Adipocyte (in vitro differentiated cells): Measurements from ENCODE around the gene SDCBP2.

Source experiments
- DNase-seq: peaks from one replicate; pipeline ENCODE4 v3.0.0-alpha.2; 2015; ENCODE audit warnings: low read depth
- H3K27me3 ChIP-seq: replicated peaks from 2 replicates; pipeline ENCODE4 v1.7.0; 2013; ENCODE audit warnings: mild to moderate bottlenecking, low read length, moderate library complexity; ENCODE audit not compliant: control insufficient read depth, insufficient read depth
- H3K36me3 ChIP-seq: 2 replicates; pipeline ENCODE4 v1.7.0; 2013; ENCODE audit warnings: low read length, mild to moderate bottlenecking, moderate library complexity; ENCODE audit not compliant: control insufficient read depth, insufficient read depth, severe bottlenecking
- H3K4me1 ChIP-seq: 2 replicates; pipeline ENCODE4 v1.7.0; 2013; ENCODE audit warnings: mild to moderate bottlenecking, low read length, moderate library complexity; ENCODE audit not compliant: control insufficient read depth, insufficient read depth
- H3K4me3 ChIP-seq: 2 replicates; pipeline ENCODE4 v1.7.0; 2013; ENCODE audit warnings: mild to moderate bottlenecking, low read length, moderate library complexity
- H3K9ac ChIP-seq: 2 replicates; pipeline ENCODE4 v1.7.0; 2013; ENCODE audit warnings: mild to moderate bottlenecking, low read length, moderate library complexity
- H3K9me3 ChIP-seq: 2 replicates; pipeline ENCODE4 v1.7.0; 2013; ENCODE audit warnings: mild to moderate bottlenecking, low read length, moderate library complexity; ENCODE audit not compliant: control insufficient read depth

Gene SDCBP2

GRCh38 chr20:1371830-1372539 is 43.0 kb upstream of the SDCBP2 start:
- no peak overlapping the region for H3K4me3 ChIP-seq
- peaks cover 53% of the 10 kb centered on the region for H3K36me3 ChIP-seq
- DNase-seq: no peak
- no peaks in the 10 kb centered on the region for H3K27me3 ChIP-seq
- H3K4me1 ChIP-seq: peaks cover 69% of the 10 kb centered on the region
- no peak overlapping the region for H3K9ac ChIP-seq
- no peaks in the 10 kb centered on the region for H3K9me3 ChIP-seq

DNA sequence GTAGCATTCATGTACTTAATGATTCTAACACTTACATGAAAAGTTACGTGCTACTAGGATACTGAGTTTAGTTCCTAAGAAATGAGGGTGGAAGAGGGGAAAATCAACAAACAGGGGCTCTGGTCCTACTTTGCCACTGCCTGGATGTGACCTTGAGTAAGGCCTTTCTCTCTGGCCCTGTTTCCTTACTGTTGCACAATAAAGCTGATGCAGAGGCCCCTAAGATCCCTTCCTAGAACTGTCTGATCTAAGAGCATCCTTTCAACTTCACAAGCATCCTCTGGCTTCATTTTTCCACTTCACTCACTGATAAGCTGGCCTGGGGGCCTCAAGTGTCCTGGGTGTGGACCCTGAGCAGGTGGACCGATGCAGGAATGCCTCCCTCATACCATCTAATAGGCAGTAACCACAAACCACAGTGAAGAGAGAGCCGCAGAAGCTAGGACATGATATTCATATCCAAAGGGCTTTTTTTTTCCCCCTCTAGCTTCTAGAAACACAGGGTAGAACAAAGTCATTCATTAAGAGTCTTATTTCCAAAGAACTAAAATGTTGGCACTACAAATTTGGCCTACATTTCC is 42.4 kb upstream of the SDCBP2 start:
- peak overlapping the region; percentile 10 for H3K4me3 ChIP-seq
- DNase-seq: no peak
- H3K9ac ChIP-seq: no peak overlapping the region
- H3K9me3 ChIP-seq: no peaks in the 10 kb centered on the region
- H3K4me1 ChIP-seq: peaks cover 63% of the 10 kb centered on the region
- no peaks in the 10 kb centered on the region for H3K27me3 ChIP-seq
- H3K36me3 ChIP-seq: peaks cover 53% of the 10 kb centered on the region

DNA sequence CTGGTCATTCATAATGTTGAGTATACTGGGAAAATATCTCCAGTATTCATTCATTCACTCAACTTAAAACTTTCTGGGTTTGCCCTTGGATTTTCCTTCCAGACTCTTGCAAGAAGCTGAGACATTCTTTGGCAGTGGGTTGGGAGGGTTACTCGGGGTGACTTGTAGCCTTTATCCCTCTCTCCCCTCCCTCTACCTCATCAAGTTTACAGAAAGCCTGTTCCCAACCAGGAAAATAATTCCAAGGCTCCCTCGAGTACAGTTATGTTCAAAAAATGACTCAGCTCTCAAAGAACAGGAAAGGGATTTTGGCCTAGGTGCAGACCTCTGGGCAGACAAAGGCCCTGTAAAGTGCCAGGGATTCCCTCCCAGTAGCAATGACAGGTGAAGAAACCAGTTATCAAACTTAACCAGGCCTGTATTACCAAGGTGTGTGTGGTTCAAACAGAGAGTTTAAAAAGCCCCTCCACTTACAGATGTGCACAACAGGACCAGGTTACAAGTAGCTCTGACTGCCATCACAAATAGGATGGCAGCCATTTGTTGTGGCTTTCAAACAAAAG is 41.7 kb upstream of the SDCBP2 start:
- Histone ChIP-seq H3K36me3 (peaks cover 54% of the 10 kb centered on the region), H3K9ac (no peak overlapping the region)
- DNase-seq: no peak

DNA sequence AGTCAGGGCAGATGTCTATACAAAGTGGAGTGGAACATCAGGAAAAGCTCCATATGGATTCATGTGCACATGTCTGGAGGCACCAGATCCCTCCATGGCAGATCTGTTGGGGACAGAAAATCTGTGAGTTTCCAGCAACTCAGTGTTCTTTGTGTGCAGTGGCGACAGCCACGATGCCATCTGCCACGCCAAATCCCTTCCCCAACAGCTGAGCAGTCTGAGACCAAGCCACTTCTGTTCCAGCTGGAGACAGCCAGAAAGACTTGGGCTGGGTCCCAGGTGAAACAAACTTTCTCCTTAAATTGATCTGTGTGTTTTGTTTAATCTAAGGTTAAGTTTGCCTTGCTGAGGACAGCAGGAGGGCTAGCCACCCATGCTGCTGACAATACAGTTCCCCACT is 41.0 kb upstream of the SDCBP2 start:
- Histone ChIP-seq H3K4me1 (peaks cover 50% of the 10 kb centered on the region), H3K36me3 (peaks cover 57% of the 10 kb centered on the region), H3K27me3 (no peaks in the 10 kb centered on the region), H3K9me3 (no peaks in the 10 kb centered on the region), H3K4me3 (no peak overlapping the region), H3K9ac (no peak overlapping the region)
- no peak for DNase-seq

More for the DNA sequence above, 41.7 kb upstream of the SDCBP2 start:
- Histone ChIP-seq H3K9me3 (no peaks in the 10 kb centered on the region), H3K4me3 (peak overlapping the region; percentile 10), H3K27me3 (no peaks in the 10 kb centered on the region), H3K4me1 (peaks cover 57% of the 10 kb centered on the region)

DNA sequence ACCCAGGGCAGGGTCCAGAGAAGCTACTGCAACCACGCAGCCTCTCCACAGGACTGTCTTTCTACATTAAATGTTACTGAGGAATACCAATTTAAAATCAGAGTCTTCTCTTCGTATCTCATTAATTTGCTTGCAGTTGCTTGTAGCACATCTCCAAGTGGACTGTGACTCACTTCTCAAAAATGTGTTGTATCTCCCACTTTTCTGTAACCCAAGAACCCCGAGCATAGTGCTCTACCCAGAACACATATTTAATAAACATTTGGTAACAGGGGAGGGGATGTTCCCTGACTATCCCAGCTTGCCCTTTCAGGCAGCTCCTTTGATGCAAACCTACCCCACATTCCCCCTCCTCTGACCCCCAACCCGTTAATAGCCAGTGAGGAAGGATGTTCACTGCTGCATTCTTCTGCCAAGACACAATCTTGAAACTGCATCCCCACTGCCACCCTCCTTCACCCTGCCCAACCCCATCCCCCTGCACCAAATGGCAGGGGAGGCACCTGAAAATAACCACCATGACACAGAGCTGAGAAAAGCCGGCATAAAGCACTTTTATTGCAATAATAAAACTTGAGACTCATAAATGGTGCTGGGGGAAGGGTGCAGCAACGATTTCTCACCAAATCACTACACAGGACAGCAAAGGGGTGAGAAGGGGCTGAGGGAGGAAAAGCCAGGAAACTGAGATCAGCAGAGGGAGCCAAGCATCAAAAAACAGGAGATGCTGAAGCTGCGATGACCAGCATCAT is 39.7 kb upstream of the SDCBP2 start:
- H3K4me3 ChIP-seq: no peak overlapping the region
- H3K36me3 ChIP-seq: peaks cover 49% of the 10 kb centered on the region
- peak; percentile 23 for DNase-seq
- no peaks in the 10 kb centered on the region for H3K9me3 ChIP-seq
- no peaks in the 10 kb centered on the region for H3K27me3 ChIP-seq
- peaks cover 38% of the 10 kb centered on the region for H3K4me1 ChIP-seq
- peak overlapping the region; percentile 19 for H3K9ac ChIP-seq

- Histone ChIP-seq H3K36me3 (peaks cover 40% of the 10 kb centered on the region), H3K4me1 (peaks cover 36% of the 10 kb centered on the region), H3K27me3 (no peaks in the 10 kb centered on the region), H3K9me3 (no peaks in the 10 kb centered on the region), H3K9ac (no peak overlapping the region), H3K4me3 (no peak overlapping the region)
- no peak for DNase-seq
Observed at GRCh38 chr20:1367479-1367878, 38.5 kb upstream of the SDCBP2 start.

GRCh38 chr20:1364106-1364505 is 35.2 kb upstream of the SDCBP2 start:
- Histone ChIP-seq H3K27me3 (no peaks in the 10 kb centered on the region), H3K9ac (no peak overlapping the region), H3K4me3 (no peak overlapping the region), H3K4me1 (peaks cover 13% of the 10 kb centered on the region), H3K9me3 (no peaks in the 10 kb centered on the region), H3K36me3 (peaks cover 51% of the 10 kb centered on the region)
- DNase-seq: no peak

- peaks cover 48% of the 10 kb centered on the region for H3K36me3 ChIP-seq
Observed at GRCh38 chr20:1363522-1363921, 34.6 kb upstream of the SDCBP2 start.

GRCh38 chr20:1362484-1362883 is 33.5 kb upstream of the SDCBP2 start:
- Histone ChIP-seq H3K4me1 (no peaks in the 10 kb centered on the region), H3K9ac (no peak overlapping the region), H3K9me3 (no peaks in the 10 kb centered on the region), H3K36me3 (peaks cover 47% of the 10 kb centered on the region), H3K27me3 (no peaks in the 10 kb centered on the region), H3K4me3 (no peak overlapping the region)
- no peak for DNase-seq

More at GRCh38 chr20:1363522-1363921, 34.6 kb upstream of the SDCBP2 start:
- no peak for DNase-seq
- H3K9me3 ChIP-seq: no peaks in the 10 kb centered on the region
- peaks cover 7% of the 10 kb centered on the region for H3K4me1 ChIP-seq
- H3K9ac ChIP-seq: no peak overlapping the region
- no peak overlapping the region for H3K4me3 ChIP-seq
- no peaks in the 10 kb centered on the region for H3K27me3 ChIP-seq

DNA sequence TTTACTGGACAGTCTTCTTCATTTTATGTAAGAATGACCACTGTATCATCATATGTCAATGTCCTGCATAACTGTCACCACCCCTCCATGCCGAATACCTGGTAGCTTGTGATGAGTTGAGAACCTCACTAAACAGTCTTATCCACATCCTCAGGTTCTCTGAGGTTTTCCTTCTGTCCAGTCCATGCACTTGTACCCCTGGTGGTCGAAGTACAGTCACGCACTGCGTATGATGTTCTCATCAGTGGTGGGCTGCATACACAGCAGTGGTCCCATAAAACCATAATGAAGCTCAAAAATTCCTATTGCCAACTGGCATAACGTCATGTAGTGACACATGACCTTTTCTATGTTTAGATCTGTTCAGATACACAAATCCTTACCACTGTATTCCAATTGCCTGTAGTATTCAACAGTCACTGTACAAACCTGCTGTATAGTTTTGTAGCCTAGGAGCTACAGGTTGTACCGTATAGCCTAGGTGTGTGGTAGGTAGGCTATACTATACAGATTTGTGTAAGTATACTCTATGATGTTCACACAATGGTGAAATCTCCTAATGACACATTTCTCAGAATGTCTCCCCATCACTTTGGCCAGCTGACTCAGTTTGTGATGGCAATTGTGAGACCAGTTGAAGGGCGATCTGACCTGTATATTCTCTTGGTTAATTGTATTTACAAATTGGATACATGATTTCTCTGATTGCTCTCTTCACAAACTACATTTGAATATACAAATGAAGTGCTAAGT is 31.3 kb upstream of the SDCBP2 start:
- Histone ChIP-seq H3K27me3 (no peaks in the 10 kb centered on the region), H3K4me3 (no peak overlapping the region), H3K9ac (no peak overlapping the region), H3K36me3 (peaks cover 43% of the 10 kb centered on the region), H3K4me1 (no peaks in the 10 kb centered on the region), H3K9me3 (no peaks in the 10 kb centered on the region)
- DNase-seq: no peak
